SK-N-MC (cell line): ENCODE results near the gene MTG2.

Experiments
- DNase-seq: peaks from one replicate; pipeline ENCODE4 v3.0.0-alpha.2; 2011; ENCODE audit warnings: low read depth, low spot score
- H3K27ac ChIP-seq: fragments of 200-600 bp; sonication (generic); 2 replicates; pipeline ENCODE4 v1.5.1; 2016; ENCODE audit warnings: mixed run types
- H3K36me3 ChIP-seq: fragments of 200-600 bp; sonication (generic); 2 replicates; pipeline ENCODE4 v1.6.1; 2017; ENCODE audit warnings: antibody characterized with exemption, low read length, mixed read lengths; ENCODE audit not compliant: insufficient read depth
- H3K4me3 ChIP-seq: fragments of 200-600 bp; sonication (generic); 2 replicates; pipeline ENCODE4 v1.5.1; 2016
- H3K9ac ChIP-seq: fragments of 200-600 bp; sonication (generic); 2 replicates; pipeline ENCODE4 v1.8.0; 2017; ENCODE audit warnings: mixed run types, mixed read lengths; ENCODE audit not compliant: insufficient read length
- H3K9me3 ChIP-seq: fragments of 200-600 bp; sonication (generic); 2 replicates; pipeline ENCODE4 v1.6.1; 2017; ENCODE audit warnings: low read depth, mild to moderate bottlenecking, antibody characterized with exemption, low read length, moderate library complexity, mixed read lengths
- EZH2 ChIP-seq: fragments of 200-600 bp; sonication (generic); IDR thresholded peaks from one replicate; pipeline ENCODE4 v1.6.1; 2017; ENCODE audit warnings: antibody characterized with exemption
- FOXP2 ChIP-seq: optimal IDR thresholded peaks from 2 replicates; pipeline ENCODE3; 2011; ENCODE audit warnings: mild to moderate bottlenecking, moderate library complexity; ENCODE audit not compliant: insufficient read depth; ENCODE audit errors: extremely low read length, control extremely low read depth
- POLR2AphosphoS5 ChIP-seq: IDR thresholded peaks from 2 replicates; pipeline ENCODE4 v1.6.1; 2012; ENCODE audit warnings: mild to moderate bottlenecking, low read depth, low read length, borderline replicate concordance

The MTG2 gene

GRCh38 chr20:62179162-62179504, 3.7 kb upstream of the MTG2 start:
- Histone ChIP-seq H3K9me3 (no peaks in the 10 kb centered on the region), H3K27ac (no peak overlapping the region), H3K4me3 (no peak overlapping the region), H3K9ac (no peak overlapping the region), H3K36me3 (no peaks in the 10 kb centered on the region; the same call in none of the 2 replicates)
- DNase-seq: no peak
- TF ChIP-seq FOXP2: no peak
- TF ChIP-seq EZH2: no peak
- no peak for TF ChIP-seq POLR2AphosphoS5

GRCh38 chr20:62181808-62182207, 1.0 kb upstream of the MTG2 start:
- Histone ChIP-seq H3K27ac (peak overlapping the region; percentile 48; the same call in 1 of the 2 replicates), H3K9me3 (no peaks in the 10 kb centered on the region), H3K4me3 (peak overlapping the region; percentile 99), H3K9ac (peak overlapping the region; percentile 100), H3K36me3 (no peaks in the 10 kb centered on the region; the same call in none of the 2 replicates)
- DNase-seq: no peak
- TF ChIP-seq EZH2 (no peak), FOXP2 (no peak), POLR2AphosphoS5 (no peak)

GRCh38 chr20:62183426-62184142, 756 bp downstream of the MTG2 start:
- no peaks in the 10 kb centered on the region; the same call in none of the 2 replicates for H3K36me3 ChIP-seq
- H3K9me3 ChIP-seq: no peaks in the 10 kb centered on the region
- H3K9ac ChIP-seq: peak overlapping the region; percentile 100
- H3K27ac ChIP-seq: peak overlapping the region; percentile 87
- peak overlapping the region; percentile 99 for H3K4me3 ChIP-seq
- TF ChIP-seq EZH2 (no peak), POLR2AphosphoS5 (no peak), FOXP2 (no peak)
- DNase-seq: no peak

- no peak for DNase-seq
- no peak overlapping the region for H3K4me3 ChIP-seq
- H3K27ac ChIP-seq: no peak overlapping the region
- H3K36me3 ChIP-seq: peaks cover 7% of the 10 kb centered on the region
- H3K9ac ChIP-seq: no peak overlapping the region
- no peaks in the 10 kb centered on the region for H3K9me3 ChIP-seq
- no peak for TF ChIP-seq FOXP2
- no peak for TF ChIP-seq POLR2AphosphoS5
- no peak for TF ChIP-seq EZH2
These were observed 3.2 kb downstream of the MTG2 start for GRCh38 chr20:62186096-62186426.

- no peak for DNase-seq
- Histone ChIP-seq H3K4me3 (no peak overlapping the region), H3K9me3 (no peaks in the 10 kb centered on the region), H3K9ac (no peak overlapping the region), H3K36me3 (peaks cover 7% of the 10 kb centered on the region), H3K27ac (0 out of 2 replicates have a peak overlapping the region, but pooled peaks have one; percentile 36)
- TF ChIP-seq POLR2AphosphoS5 (no peak), EZH2 (no peak), FOXP2 (no peak)
These were observed 4.3 kb downstream of the MTG2 start for GRCh38 chr20:62186887-62187866.

GRCh38 chr20:62190639-62191411, 8.0 kb downstream of the MTG2 start:
- DNase-seq: no peak
- H3K4me3 ChIP-seq: no peak overlapping the region
- no peak overlapping the region for H3K27ac ChIP-seq
- TF ChIP-seq FOXP2 (no peak), EZH2 (no peak), POLR2AphosphoS5 (no peak)
- H3K9ac ChIP-seq: no peak overlapping the region
- H3K9me3 ChIP-seq: no peaks in the 10 kb centered on the region
- H3K36me3 ChIP-seq: peaks cover 10% of the 10 kb centered on the region; the same call in 1 of the 2 replicates

GRCh38 chr20:62191781-62192559, 9.1 kb downstream of the MTG2 start:
- Histone ChIP-seq H3K9me3 (no peaks in the 10 kb centered on the region), H3K9ac (no peak overlapping the region), H3K4me3 (no peak overlapping the region), H3K27ac (no peak overlapping the region), H3K36me3 (peaks cover 10% of the 10 kb centered on the region; the same call in 1 of the 2 replicates)
- DNase-seq: no peak
- TF ChIP-seq EZH2: no peak

GRCh38 chr20:62192635-62193034, 9.8 kb downstream of the MTG2 start:
- Histone ChIP-seq H3K36me3 (peaks cover 11% of the 10 kb centered on the region; the same call in 1 of the 2 replicates), H3K9me3 (no peaks in the 10 kb centered on the region), H3K27ac (no peak overlapping the region), H3K4me3 (no peak overlapping the region), H3K9ac (no peak overlapping the region)
- no peak for DNase-seq
- TF ChIP-seq POLR2AphosphoS5 (no peak), EZH2 (no peak)
